Smooth muscle cell (in vitro differentiated cells): Measurements from ENCODE around the gene LIPG. TPM values are rescaled to one million over a fixed set of nuclear protein-coding genes. Genes with fewer than 3 reads are reported as not detected.

Experiments
- DNase-seq: peaks from one replicate; lab custom pipeline; 2025; ENCODE audit not compliant: unreplicated experiment; lab: John Stamatoyannopoulos, UW
- H2AFZ ChIP-seq: fragments of 200-600 bp; sonication (generic); 2 replicates; pipeline ENCODE4 v1.6.0; 2016; ENCODE audit warnings: antibody characterized with exemption, low read depth, mild to moderate bottlenecking
- H3F3A ChIP-seq: fragments of 200-600 bp; sonication (generic); 2 replicates; pipeline ENCODE4 v1.6.0; 2017; ENCODE audit warnings: antibody characterized with exemption, low read depth
- H3K27ac ChIP-seq: fragments of 200-600 bp; sonication (generic); 2 replicates; pipeline ENCODE4 v1.5.1; 2016; ENCODE audit warnings: low read depth, mild to moderate bottlenecking
- H3K27me3 ChIP-seq: fragments of 200-600 bp; sonication (generic); 2 replicates; pipeline ENCODE4 v1.6.1; 2016; ENCODE audit warnings: low read depth, mild to moderate bottlenecking
- H3K36me3 ChIP-seq: fragments of 200-600 bp; sonication (generic); 2 replicates; pipeline ENCODE4 v1.5.1; 2016; ENCODE audit warnings: low read depth
- H3K4me1 ChIP-seq: fragments of 200-600 bp; sonication (generic); 2 replicates; pipeline ENCODE4 v1.5.1; 2016; ENCODE audit warnings: low read depth
- H3K4me2 ChIP-seq: fragments of 200-600 bp; sonication (generic); 2 replicates; pipeline ENCODE4 v1.6.0; 2016; ENCODE audit warnings: mild to moderate bottlenecking
- H3K4me3 ChIP-seq: fragments of 200-600 bp; sonication (generic); 2 replicates; pipeline ENCODE4 v1.5.1; 2016; ENCODE audit warnings: mild to moderate bottlenecking
- H3K79me2 ChIP-seq: fragments of 200-600 bp; sonication (generic); 2 replicates; pipeline ENCODE4 v1.6.0; 2016; ENCODE audit warnings: low read depth, mild to moderate bottlenecking
- H3K9ac ChIP-seq: fragments of 200-600 bp; sonication (generic); 2 replicates; pipeline ENCODE4 v1.6.0; 2016; ENCODE audit warnings: low read depth
- H3K9me3 ChIP-seq: fragments of 200-600 bp; sonication (generic); replicated peaks from 2 replicates; pipeline ENCODE4 v1.5.1; 2016; ENCODE audit warnings: low read depth
- H4K20me1 ChIP-seq: fragments of 200-600 bp; sonication (generic); 2 replicates; pipeline ENCODE4 v1.6.0; 2016; ENCODE audit warnings: low read depth
- WGBS: methylation state at CpG from one replicate; pipeline ENCODE4 v1.1.7; 2016; ENCODE audit warnings: low lambda C conversion rate; 5-methylcytosine and 5-hydroxymethylcytosine counted together
- polyA plus RNA-seq: library from polyadenylated mRNA; unstranded; fragments of >200 nt; fragmentation: Nextera tagmentation; extraction: Ambion mirVana; gene quantifications from 2 replicates; pipeline ENCODE4 v1.2.1, GENCODE V29; 2016
- total RNA-seq: library from RNA; depleted of rRNA; stranded (reverse); fragments of >200 nt; gene quantifications from 2 replicates; pipeline ENCODE4 v1.2.3, GENCODE V29; 2014
- TF ChIP-seq, protein P1 (sequence below): fragments of 200-600 bp; sonication (generic); IDR thresholded peaks from 2 replicates; pipeline ENCODE4 v1.5.1; 2017; ENCODE audit warnings: borderline replicate concordance, mild to moderate bottlenecking, antibody characterized with exemption; ENCODE audit not compliant: insufficient read depth, poor library complexity, severe bottlenecking

Gene LIPG
- total and polyA plus RNA-seq, 2 experiments from 2014 or later, result 15.3 to 25.6 TPM

DNA sequence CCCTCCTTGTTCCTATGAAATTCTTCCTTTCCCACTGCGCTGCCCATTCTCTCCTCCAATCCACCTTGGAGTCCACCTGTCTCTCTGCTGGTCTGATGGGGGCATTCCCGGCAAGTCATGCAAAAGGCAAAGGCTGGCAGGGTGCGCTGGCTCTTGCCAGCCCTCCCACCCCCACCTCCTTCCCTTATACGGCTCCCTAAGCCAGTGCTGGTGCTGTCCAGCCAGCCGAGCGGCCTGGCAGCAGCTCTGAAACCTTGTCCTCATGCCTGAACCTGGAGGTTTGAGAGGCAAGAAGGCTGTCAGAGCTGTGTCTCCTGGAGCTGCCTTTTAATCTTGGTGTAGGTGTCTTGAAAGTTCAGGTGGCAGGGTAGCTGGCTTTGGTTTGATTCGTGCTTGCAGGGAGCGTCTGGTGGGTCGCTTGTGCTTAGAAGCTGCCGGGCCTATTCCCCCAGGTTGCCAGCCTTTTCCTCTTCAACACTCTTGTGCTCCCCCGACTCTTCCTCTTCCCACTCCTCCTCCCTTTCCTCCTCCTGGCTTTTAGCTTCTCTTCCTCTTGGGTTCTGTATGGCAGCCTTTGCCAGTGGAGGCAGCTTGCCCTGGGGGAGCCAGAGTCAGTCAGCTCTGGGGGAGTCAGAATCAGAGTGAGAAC lies 748 bp downstream of the LIPG start:
- Histone ChIP-seq H3K79me2 (peaks cover 21% of the 10 kb centered on the region), H3K27me3 (no peaks in the 10 kb centered on the region), H3K4me2 (peak overlapping the region; percentile 95), H3K9me3 (no peaks in the 10 kb centered on the region), H3F3A (no peaks in the 10 kb centered on the region), H3K4me3 (peak overlapping the region; percentile 58), H3K27ac (peak overlapping the region; percentile 58), H4K20me1 (peaks cover 32% of the 10 kb centered on the region), H2AFZ (peak overlapping the region; percentile 46), H3K36me3 (no peaks in the 10 kb centered on the region), H3K4me1 (peaks cover 22% of the 10 kb centered on the region), H3K9ac (peak overlapping the region; percentile 21)
- TF ChIP-seq, protein P1, sequence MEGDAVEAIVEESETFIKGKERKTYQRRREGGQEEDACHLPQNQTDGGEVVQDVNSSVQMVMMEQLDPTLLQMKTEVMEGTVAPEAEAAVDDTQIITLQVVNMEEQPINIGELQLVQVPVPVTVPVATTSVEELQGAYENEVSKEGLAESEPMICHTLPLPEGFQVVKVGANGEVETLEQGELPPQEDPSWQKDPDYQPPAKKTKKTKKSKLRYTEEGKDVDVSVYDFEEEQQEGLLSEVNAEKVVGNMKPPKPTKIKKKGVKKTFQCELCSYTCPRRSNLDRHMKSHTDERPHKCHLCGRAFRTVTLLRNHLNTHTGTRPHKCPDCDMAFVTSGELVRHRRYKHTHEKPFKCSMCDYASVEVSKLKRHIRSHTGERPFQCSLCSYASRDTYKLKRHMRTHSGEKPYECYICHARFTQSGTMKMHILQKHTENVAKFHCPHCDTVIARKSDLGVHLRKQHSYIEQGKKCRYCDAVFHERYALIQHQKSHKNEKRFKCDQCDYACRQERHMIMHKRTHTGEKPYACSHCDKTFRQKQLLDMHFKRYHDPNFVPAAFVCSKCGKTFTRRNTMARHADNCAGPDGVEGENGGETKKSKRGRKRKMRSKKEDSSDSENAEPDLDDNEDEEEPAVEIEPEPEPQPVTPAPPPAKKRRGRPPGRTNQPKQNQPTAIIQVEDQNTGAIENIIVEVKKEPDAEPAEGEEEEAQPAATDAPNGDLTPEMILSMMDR, result no peak
- DNase-seq, result peak; percentile 5
- WGBS, result 13% methylated on average over 11 of the region's 11 CpGs

DNA sequence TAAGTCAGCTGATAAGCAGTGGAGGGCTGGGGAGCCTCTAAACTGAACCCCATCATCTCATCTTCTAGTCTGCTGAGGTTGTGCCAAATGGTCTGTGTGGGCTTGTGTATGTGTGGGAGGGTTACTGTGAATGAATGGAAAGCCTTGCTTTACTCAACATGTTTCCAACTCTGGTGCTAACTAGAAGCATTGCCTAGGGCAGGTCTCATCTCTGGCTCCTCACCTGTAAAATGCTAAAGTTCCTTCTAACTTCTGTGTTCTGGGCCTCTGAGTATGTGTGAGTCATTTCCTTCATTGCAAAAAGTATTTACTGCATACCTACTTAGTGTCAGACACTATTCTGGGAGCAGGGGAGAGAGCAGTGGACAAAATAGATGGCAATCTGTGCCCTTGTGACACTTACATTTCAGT lies 1.3 kb downstream of the LIPG start:
- no peak for DNase-seq
- Histone ChIP-seq H2AFZ (no peak overlapping the region), H3K9ac (no peak overlapping the region), H3K36me3 (no peaks in the 10 kb centered on the region), H3K27me3 (no peaks in the 10 kb centered on the region), H3K4me1 (peaks cover 22% of the 10 kb centered on the region), H3K4me3 (peak overlapping the region; percentile 58), H3K27ac (peak overlapping the region; percentile 1), H3K4me2 (peak overlapping the region; percentile 95), H4K20me1 (peaks cover 32% of the 10 kb centered on the region), H3F3A (no peaks in the 10 kb centered on the region), H3K9me3 (no peaks in the 10 kb centered on the region), H3K79me2 (peaks cover 21% of the 10 kb centered on the region)
- TF ChIP-seq, protein P1, result no peak

DNA sequence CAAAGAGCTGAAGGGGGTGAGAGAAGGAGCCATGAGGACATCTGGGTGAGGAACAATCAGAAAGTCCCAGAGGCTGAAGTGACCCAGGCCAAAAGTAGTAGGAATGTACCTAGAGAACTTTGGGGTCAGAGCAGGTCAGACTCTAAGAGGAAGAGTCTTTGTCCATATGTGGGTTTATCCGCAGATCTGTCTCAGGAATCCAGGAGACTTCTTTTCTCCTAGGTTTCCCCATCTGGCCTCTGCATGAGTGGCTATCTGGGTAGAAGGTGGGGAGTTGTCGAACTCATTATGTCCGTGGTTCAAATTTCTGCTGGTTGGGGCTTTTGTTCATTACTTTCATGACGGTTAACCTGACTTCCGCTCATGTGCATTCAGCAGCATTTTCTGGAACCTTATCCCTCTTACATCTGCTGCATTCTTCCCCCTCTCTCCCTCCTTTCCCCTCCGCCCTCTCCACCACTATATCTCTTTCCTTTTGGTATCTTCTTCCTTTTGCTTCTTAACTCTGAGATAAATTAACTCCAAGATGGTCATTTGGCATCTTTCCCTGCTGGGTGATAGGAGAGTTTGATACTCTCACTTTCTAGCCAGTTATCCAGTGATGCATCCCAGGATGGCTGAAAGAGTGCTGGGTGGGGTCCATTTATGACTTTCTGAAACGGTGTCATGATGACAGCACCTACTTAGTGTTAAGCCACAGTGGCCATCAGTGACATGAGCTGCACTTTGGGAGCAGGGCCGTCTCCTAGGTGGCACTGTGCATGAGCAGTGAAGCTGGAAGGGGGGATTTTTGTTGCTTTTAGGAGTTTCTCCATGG lies 2.1 kb downstream of the LIPG start:
- H3K36me3 ChIP-seq, result no peaks in the 10 kb centered on the region
- no peak overlapping the region for H3K9ac ChIP-seq
- TF ChIP-seq, protein P1, result no peak
- peak overlapping the region; percentile 95 for H3K4me2 ChIP-seq
- H4K20me1 ChIP-seq, result peaks cover 32% of the 10 kb centered on the region
- 65% methylated on average over 8 of the region's 8 CpGs for WGBS
- no peak for DNase-seq
- H2AFZ ChIP-seq, result no peak overlapping the region
- no peaks in the 10 kb centered on the region for H3F3A ChIP-seq
- H3K4me1 ChIP-seq, result peaks cover 22% of the 10 kb centered on the region
- H3K79me2 ChIP-seq, result peaks cover 21% of the 10 kb centered on the region
- H3K27me3 ChIP-seq, result no peaks in the 10 kb centered on the region
- peak overlapping the region; percentile 58 for H3K4me3 ChIP-seq
- H3K9me3 ChIP-seq, result no peaks in the 10 kb centered on the region
- no peak overlapping the region for H3K27ac ChIP-seq

DNA sequence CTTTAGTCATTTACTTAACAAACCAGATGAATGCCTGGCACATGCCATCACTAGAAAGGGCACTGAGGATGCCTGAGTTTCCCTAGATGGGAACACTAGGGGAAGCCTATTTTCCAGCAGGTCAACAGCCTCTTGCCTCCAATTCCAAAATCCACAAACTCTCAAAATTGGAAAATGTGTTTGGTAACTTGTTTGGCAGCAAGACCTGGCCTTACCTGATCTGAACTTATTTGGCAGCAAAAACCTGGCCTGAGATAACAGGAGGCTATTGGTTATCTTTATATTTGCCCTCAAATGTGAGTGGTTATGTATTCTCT lies 2.6 kb downstream of the LIPG start:
- Histone ChIP-seq H3K27me3 (no peaks in the 10 kb centered on the region), H2AFZ (no peak overlapping the region), H4K20me1 (peaks cover 32% of the 10 kb centered on the region), H3K79me2 (peaks cover 21% of the 10 kb centered on the region), H3K27ac (no peak overlapping the region), H3K4me3 (peak overlapping the region; percentile 58), H3K4me2 (peak overlapping the region; percentile 95), H3K36me3 (no peaks in the 10 kb centered on the region), H3K9me3 (no peaks in the 10 kb centered on the region), H3K4me1 (peaks cover 22% of the 10 kb centered on the region), H3F3A (no peaks in the 10 kb centered on the region), H3K9ac (no peak overlapping the region)
- TF ChIP-seq, protein P1, result no peak
- DNase-seq, result no peak
